Adipocyte (in vitro differentiated cells): ENCODE measurements around the gene SPATA31C1.
A peak's percentile ranks its signal among the peaks of the same experiment; 100 is the strongest.

Experiments used
- DNase-seq: peaks from one replicate; pipeline ENCODE4 v3.0.0-alpha.2; 2015; ENCODE audit warnings: low read depth
- H3K27me3 ChIP-seq: replicated peaks from 2 replicates; pipeline ENCODE4 v1.7.0; 2013; ENCODE audit warnings: mild to moderate bottlenecking, low read length, moderate library complexity; ENCODE audit not compliant: control insufficient read depth, insufficient read depth
- H3K36me3 ChIP-seq: 2 replicates; pipeline ENCODE4 v1.7.0; 2013; ENCODE audit warnings: low read length, mild to moderate bottlenecking, moderate library complexity; ENCODE audit not compliant: control insufficient read depth, insufficient read depth, severe bottlenecking
- H3K4me1 ChIP-seq: 2 replicates; pipeline ENCODE4 v1.7.0; 2013; ENCODE audit warnings: mild to moderate bottlenecking, low read length, moderate library complexity; ENCODE audit not compliant: control insufficient read depth, insufficient read depth
- H3K4me3 ChIP-seq: 2 replicates; pipeline ENCODE4 v1.7.0; 2013; ENCODE audit warnings: mild to moderate bottlenecking, low read length, moderate library complexity
- H3K9ac ChIP-seq: 2 replicates; pipeline ENCODE4 v1.7.0; 2013; ENCODE audit warnings: mild to moderate bottlenecking, low read length, moderate library complexity
- H3K9me3 ChIP-seq: 2 replicates; pipeline ENCODE4 v1.7.0; 2013; ENCODE audit warnings: mild to moderate bottlenecking, low read length, moderate library complexity; ENCODE audit not compliant: control insufficient read depth

The SPATA31C1 gene

DNA sequence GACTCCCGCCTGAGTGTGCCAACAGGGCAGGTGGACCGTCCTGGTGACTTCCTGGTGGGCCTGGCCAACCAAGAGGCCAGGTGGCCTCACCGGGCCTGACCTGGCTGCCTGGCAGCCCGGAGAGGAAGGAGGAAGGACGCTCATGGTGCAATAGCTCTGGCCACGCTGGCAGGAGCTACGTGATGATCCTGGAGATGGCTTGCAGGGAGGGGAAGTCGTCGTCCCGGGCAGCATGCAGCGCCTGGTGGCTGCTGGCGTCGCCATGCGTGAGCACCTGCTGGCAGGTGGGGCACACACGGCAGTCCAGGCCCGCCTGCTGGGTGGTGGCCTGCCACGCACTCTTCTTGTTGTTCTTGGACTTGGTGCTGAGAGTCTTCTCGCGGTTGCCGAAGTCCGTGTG, 26.3 kb downstream of the SPATA31C1 start:
- Histone ChIP-seq H3K9ac (no peak overlapping the region), H3K36me3 (no peaks in the 10 kb centered on the region), H3K27me3 (no peaks in the 10 kb centered on the region)

GRCh38 chr9:87944682-87945081, 26.9 kb downstream of the SPATA31C1 start:
- H3K4me3 ChIP-seq, result no peak overlapping the region
- H3K4me1 ChIP-seq, result no peaks in the 10 kb centered on the region
- no peaks in the 10 kb centered on the region for H3K9me3 ChIP-seq
- H3K36me3 ChIP-seq, result no peaks in the 10 kb centered on the region
- no peaks in the 10 kb centered on the region for H3K27me3 ChIP-seq
- H3K9ac ChIP-seq, result no peak overlapping the region
- DNase-seq, result no peak

More for the DNA sequence above, 26.3 kb downstream of the SPATA31C1 start:
- Histone ChIP-seq H3K9me3 (no peaks in the 10 kb centered on the region), H3K4me1 (no peaks in the 10 kb centered on the region), H3K4me3 (no peak overlapping the region)
- no peak for DNase-seq

- Histone ChIP-seq H3K4me3 (no peak overlapping the region), H3K36me3 (no peaks in the 10 kb centered on the region), H3K27me3 (no peaks in the 10 kb centered on the region), H3K4me1 (no peaks in the 10 kb centered on the region), H3K9ac (no peak overlapping the region), H3K9me3 (no peaks in the 10 kb centered on the region)
- DNase-seq, result no peak
These were observed 32.5 kb downstream of the SPATA31C1 start for GRCh38 chr9:87950296-87950695.

DNA sequence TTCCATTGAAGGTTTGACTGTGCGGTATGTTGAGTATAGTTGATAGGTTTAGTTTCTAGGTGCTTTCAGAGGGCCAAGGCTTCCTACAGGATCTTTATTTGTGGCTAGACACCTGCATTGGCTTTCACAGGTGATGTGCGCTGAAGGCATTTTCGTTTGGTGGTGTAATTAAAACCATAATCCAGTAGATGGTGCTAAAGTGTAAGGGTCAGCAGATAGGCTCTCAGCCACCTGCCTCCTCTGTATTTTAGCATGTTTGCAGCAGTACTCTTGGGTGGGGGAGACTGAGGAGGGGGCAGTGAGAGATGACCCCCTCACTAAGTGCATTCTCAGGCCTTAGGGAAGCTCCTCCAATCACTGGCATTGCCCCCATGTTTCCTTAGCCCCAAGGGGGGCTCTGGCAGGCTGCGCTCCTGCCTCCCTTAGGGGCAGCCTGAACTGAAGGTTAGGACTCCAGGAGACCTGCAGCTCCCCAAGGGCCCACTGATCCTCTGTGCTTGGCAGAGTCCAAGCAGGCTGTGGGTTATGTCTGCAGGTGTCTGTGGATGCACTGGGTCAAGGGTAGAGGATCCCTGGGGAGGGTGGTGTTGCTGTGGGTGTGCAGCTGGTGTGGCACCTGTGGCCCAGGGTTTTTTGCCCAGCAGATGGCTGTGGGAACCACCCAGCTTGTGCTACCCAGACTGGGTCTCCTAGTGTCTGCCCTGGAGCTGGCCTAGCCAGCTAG, 33.2 kb downstream of the SPATA31C1 start:
- DNase-seq, result peak; percentile 58
- no peak overlapping the region for H3K9ac ChIP-seq
- H3K9me3 ChIP-seq, result no peaks in the 10 kb centered on the region
- no peaks in the 10 kb centered on the region for H3K4me1 ChIP-seq
- no peaks in the 10 kb centered on the region for H3K27me3 ChIP-seq
- H3K36me3 ChIP-seq, result no peaks in the 10 kb centered on the region
- no peak overlapping the region for H3K4me3 ChIP-seq

DNA sequence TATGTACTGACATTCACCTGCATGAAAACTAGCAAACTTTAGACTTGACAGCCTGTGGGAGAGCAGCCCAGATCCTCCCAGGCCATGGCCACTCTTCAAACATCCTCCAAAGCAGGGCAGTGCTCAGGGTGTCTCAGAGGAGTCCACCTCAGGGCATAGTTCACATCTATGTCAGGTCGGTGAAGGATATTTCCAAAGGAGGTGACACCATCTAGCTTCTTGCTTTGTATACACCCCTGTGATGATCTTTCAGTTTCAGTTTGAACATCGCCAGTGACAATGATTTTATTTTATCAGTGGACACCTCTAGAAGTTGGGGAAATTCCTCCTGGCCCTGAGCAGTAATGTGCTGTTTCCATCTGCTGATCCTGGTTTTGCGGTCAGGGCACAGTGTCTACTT, 36.5 kb downstream of the SPATA31C1 start:
- Histone ChIP-seq H3K9ac (no peak overlapping the region), H3K4me1 (peaks cover under 1% of the 10 kb centered on the region), H3K9me3 (peaks cover under 1% of the 10 kb centered on the region), H3K27me3 (no peaks in the 10 kb centered on the region), H3K36me3 (no peaks in the 10 kb centered on the region), H3K4me3 (no peak overlapping the region)
- no peak for DNase-seq

DNA sequence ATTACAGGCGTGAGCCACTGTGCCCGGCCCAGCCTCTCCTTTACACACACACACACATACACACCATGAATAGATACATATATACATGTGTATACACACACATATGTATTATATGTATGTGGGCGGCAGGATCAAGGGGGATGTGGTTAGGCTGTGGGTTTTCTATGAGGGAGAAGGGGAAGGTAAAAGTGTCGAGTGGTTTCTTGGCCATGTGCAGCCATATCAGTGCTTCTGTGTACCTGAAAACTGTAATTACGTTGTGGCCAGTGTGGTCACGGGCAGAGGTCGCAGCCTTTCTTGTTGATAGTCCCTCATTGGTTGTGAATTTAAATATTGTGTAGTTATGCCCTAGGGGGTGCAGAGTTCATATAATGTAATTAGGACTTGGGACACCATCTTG, 40.1 kb downstream of the SPATA31C1 start:
- peaks cover 7% of the 10 kb centered on the region for H3K9me3 ChIP-seq
- peaks cover 21% of the 10 kb centered on the region for H3K4me1 ChIP-seq
- DNase-seq, result no peak
- H3K27me3 ChIP-seq, result no peaks in the 10 kb centered on the region
- H3K9ac ChIP-seq, result no peak overlapping the region
- H3K4me3 ChIP-seq, result no peak overlapping the region
- H3K36me3 ChIP-seq, result no peaks in the 10 kb centered on the region

GRCh38 chr9:87958591-87958990, 40.8 kb downstream of the SPATA31C1 start:
- Histone ChIP-seq H3K9me3 (peaks cover 7% of the 10 kb centered on the region), H3K27me3 (no peaks in the 10 kb centered on the region), H3K4me3 (no peak overlapping the region), H3K9ac (no peak overlapping the region), H3K4me1 (peaks cover 21% of the 10 kb centered on the region), H3K36me3 (no peaks in the 10 kb centered on the region)
- DNase-seq, result no peak

GRCh38 chr9:87959916-87960581, 42.3 kb downstream of the SPATA31C1 start:
- peak overlapping the region; percentile 32 for H3K4me3 ChIP-seq
- DNase-seq, result no peak

DNA sequence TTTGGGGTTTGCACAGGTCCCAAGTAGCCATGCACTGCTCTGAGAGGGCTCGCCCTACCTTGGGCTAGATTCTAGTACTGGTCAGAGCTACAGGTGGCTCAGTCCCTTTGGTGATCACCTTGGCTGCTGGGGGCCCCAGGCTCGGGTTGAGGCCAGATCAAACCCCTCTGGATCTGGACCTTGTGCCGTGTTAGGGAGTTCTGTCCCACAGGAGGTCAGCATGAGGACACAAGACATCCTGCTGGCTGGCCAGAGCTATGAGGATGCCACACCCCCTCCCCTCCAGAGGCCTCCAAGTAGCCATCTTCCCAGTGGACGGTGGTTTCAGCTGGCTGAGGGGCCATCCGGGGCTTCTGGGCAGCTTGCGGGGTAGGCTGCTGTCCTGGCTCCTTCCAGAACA, 46.0 kb downstream of the SPATA31C1 start:
- H3K4me1 ChIP-seq, result peaks cover 21% of the 10 kb centered on the region
- H3K9me3 ChIP-seq, result peaks cover 7% of the 10 kb centered on the region
- no peaks in the 10 kb centered on the region for H3K27me3 ChIP-seq
- no peak overlapping the region for H3K9ac ChIP-seq
- no peak for DNase-seq
- no peak overlapping the region for H3K4me3 ChIP-seq
- peaks cover 11% of the 10 kb centered on the region for H3K36me3 ChIP-seq

More at GRCh38 chr9:87959916-87960581, 42.3 kb downstream of the SPATA31C1 start:
- Histone ChIP-seq H3K27me3 (no peaks in the 10 kb centered on the region), H3K9ac (no peak overlapping the region), H3K4me1 (peaks cover 21% of the 10 kb centered on the region), H3K9me3 (peaks cover 7% of the 10 kb centered on the region), H3K36me3 (no peaks in the 10 kb centered on the region)

DNA sequence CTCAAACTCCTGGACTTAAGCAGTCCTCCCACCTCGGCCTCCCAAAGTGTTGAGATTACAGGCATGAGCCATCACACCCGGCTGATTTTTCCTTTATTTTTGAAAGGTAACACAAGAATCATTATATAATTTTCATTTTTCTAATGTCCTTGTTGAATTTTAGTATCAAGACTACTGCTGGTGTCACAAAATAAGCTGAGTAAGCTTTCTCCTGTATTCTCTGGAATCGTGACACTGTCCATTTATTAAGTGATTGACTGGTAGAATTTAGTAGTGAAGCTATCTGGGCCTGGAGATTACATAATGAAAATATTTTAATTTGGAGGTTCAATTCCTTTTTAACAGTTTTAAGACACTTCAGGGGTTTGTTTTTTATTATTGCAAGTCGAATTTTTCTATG, 47.1 kb downstream of the SPATA31C1 start:
- H3K4me3 ChIP-seq, result no peak overlapping the region
- no peaks in the 10 kb centered on the region for H3K27me3 ChIP-seq
- no peak overlapping the region for H3K9ac ChIP-seq
- no peak for DNase-seq
- peaks cover 15% of the 10 kb centered on the region for H3K4me1 ChIP-seq
- H3K36me3 ChIP-seq, result peaks cover 11% of the 10 kb centered on the region
- H3K9me3 ChIP-seq, result peaks cover under 1% of the 10 kb centered on the region

DNA sequence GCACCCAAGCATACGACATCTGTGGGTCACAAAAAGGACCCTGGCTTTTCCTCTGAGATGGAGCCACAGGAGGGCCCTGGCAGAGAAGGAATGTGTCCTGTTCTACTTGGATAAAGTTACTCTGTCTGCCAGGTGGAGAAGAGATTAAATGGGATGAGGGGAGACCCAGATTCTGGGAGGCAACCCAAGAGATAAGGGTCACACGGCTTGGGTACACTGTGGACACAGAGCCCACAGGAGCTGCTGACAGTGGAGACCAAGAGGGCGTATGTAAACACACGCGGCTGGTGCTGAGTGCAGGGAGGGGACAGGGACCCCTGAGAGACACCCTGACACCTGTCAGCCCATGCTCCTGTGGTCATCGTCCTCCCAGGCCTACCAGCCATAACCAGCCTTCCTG, 50.4 kb downstream of the SPATA31C1 start:
- Histone ChIP-seq H3K27me3 (no peaks in the 10 kb centered on the region), H3K4me1 (peaks cover under 1% of the 10 kb centered on the region), H3K9ac (no peak overlapping the region), H3K4me3 (no peak overlapping the region), H3K9me3 (no peaks in the 10 kb centered on the region), H3K36me3 (peaks cover 11% of the 10 kb centered on the region)
- no peak for DNase-seq
